PC-9 (cell line): ENCODE results near the gene SEL1L3. TPM values are rescaled to one million over a fixed set of nuclear protein-coding genes. Genes with fewer than 3 reads are reported as not detected.

Experiments
- BruUV-seq: library from RNA; stranded (reverse); fragments of 400-500 nt; replicated peaks from 2 replicates; lab custom pipeline; 2021; lab: Mats Ljungman, UMichigan
- CTCF ChIA-PET: fragments of 300-600 bp; sonication (Branson Sonifier 250); formaldehyde crosslinking; loops from one replicate; lab custom pipeline; 2022; ENCODE audit warnings: antibody characterized with exemption; lab: Charles Lee
- POLR2A ChIA-PET: fragments of 300-600 bp; sonication (Branson Sonifier 250); formaldehyde crosslinking; loops from one replicate; lab custom pipeline; 2022; ENCODE audit warnings: antibody characterized with exemption; ENCODE audit not compliant: unreplicated experiment; lab: Charles Lee
- DNase-seq, 2 experiments: peaks; one replicate each; pipeline versions ENCODE4 v3.0.0 to v3.0.0-alpha.2; 2015 to 2022; ENCODE audit warnings: mixed read lengths in 1 of 2
- H2AFZ ChIP-seq: fragments of 200-600 bp; sonication (generic); 2 replicates; pipeline ENCODE4 v1.8.1; 2017; ENCODE audit warnings: antibody characterized with exemption
- H3F3A ChIP-seq: fragments of 200-600 bp; sonication (generic); 2 replicates; pipeline ENCODE4 v1.8.1; 2017; ENCODE audit warnings: antibody characterized with exemption, mild to moderate bottlenecking, low read depth; ENCODE audit not compliant: insufficient read depth
- H3K27ac ChIP-seq: fragments of 200-600 bp; sonication (generic); 2 replicates; pipeline ENCODE4 v1.6.1; 2016; ENCODE audit warnings: mixed run types
- H3K27me3 ChIP-seq: fragments of 200-600 bp; sonication (generic); 2 replicates; pipeline ENCODE4 v1.6.1; 2016; ENCODE audit warnings: low read depth, mixed run types; ENCODE audit not compliant: insufficient read depth
- H3K36me3 ChIP-seq: fragments of 200-600 bp; sonication (generic); 2 replicates; pipeline ENCODE4 v1.6.1; 2016; ENCODE audit warnings: low read depth, mixed run types
- H3K4me1 ChIP-seq: fragments of 200-600 bp; sonication (generic); replicated peaks from 2 replicates; pipeline ENCODE4 v1.6.1; 2016; ENCODE audit warnings: mixed run types; ENCODE audit not compliant: insufficient read depth
- H3K4me2 ChIP-seq: fragments of 200-600 bp; sonication (generic); 2 replicates; pipeline ENCODE4 v1.6.1; 2017; ENCODE audit warnings: mixed run types
- H3K4me3 ChIP-seq: fragments of 200-600 bp; sonication (generic); 2 replicates; pipeline ENCODE4 v1.6.1; 2016; ENCODE audit warnings: mixed run types
- H3K79me2 ChIP-seq: fragments of 200-600 bp; sonication (generic); 2 replicates; pipeline ENCODE4 v1.6.1; 2017; ENCODE audit warnings: low read depth, mixed run types
- H3K9me2 ChIP-seq: fragments of 200-600 bp; sonication (generic); 2 replicates; pipeline ENCODE4 v1.8.1; 2017; ENCODE audit warnings: mild to moderate bottlenecking; ENCODE audit not compliant: insufficient read depth
- H3K9me3 ChIP-seq: fragments of 200-600 bp; sonication (generic); 2 replicates; pipeline ENCODE4 v1.8.1; 2016; ENCODE audit warnings: low read depth; ENCODE audit not compliant: insufficient read depth
- H4K20me1 ChIP-seq: fragments of 200-600 bp; sonication (generic); 2 replicates; pipeline ENCODE4 v1.8.1; 2017; ENCODE audit not compliant: insufficient read depth
- CTCF ChIP-seq: fragments of 200-600 bp; sonication (generic); conservative IDR thresholded peaks from 2 replicates; pipeline ENCODE4 v1.6.1; 2017; ENCODE audit warnings: mixed run types, antibody characterized with exemption, mild to moderate bottlenecking, moderate library complexity
- EZH2 ChIP-seq: fragments of 200-600 bp; sonication (generic); IDR thresholded peaks from 2 replicates; pipeline ENCODE4 v1.8.0; 2017; ENCODE audit warnings: antibody characterized with exemption, low read depth
- intact Hi-C: fragments of 100-400 bp; cut with micrococcal nuclease; formaldehyde crosslinking; loops from one replicate; pipeline ENCODE4 v1.10.0; 2022; ENCODE audit not compliant: unreplicated experiment
- total RNA-seq: library from RNA; stranded (reverse); gene quantifications from 2 replicates; pipeline ENCODE4 v1.2.3, GENCODE V29; 2021

Gene SEL1L3
- total RNA-seq, 1 experiment from 2014 or later = 79.2 TPM

DNA sequence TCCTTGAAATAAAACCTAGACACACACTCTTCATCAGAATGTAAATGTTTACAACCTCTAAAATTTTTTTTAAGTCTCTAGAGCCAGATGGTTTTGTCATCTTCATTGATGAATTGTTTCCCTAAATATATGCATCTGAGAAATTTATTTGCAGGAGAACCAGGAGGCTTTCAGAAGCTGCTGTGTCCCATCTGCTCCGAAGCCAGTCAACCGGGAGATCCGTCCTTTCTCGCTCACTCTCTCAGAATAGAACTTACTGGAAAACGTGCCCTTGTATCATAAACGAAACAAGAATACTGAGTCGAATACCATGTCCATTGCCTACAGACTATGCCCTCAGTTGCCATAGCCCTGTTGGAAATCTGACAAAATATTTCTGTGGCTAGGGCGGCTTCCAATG, 103.7 kb downstream of the SEL1L3 start:
- TF ChIP-seq CTCF (no peak), EZH2 (no peak)
- Histone ChIP-seq H3K9me2 (no peaks in the 10 kb centered on the region), H3K9me3 (no peaks in the 10 kb centered on the region), H3K4me3 (no peak overlapping the region), H3K4me1 (no peaks in the 10 kb centered on the region), H3K36me3 (0 out of 2 replicates have a peak, but pooled peaks cover 3% of the 10 kb centered on the region), H3F3A (no peaks in the 10 kb centered on the region), H4K20me1 (no peaks in the 10 kb centered on the region), H3K79me2 (no peaks in the 10 kb centered on the region), H3K27ac (no peak overlapping the region), H2AFZ (no peak overlapping the region), H3K27me3 (no peaks in the 10 kb centered on the region), H3K4me2 (no peak overlapping the region)
- intact Hi-C loops = no loop called here
- ChIA-PET POLR2A (no interaction called here), CTCF (no interaction called here)
- BruUV-seq = no TSS peak
- DNase-seq = no peak

GRCh38 chr4:25757452-25757851, 105.3 kb downstream of the SEL1L3 start:
- Histone ChIP-seq H4K20me1 (no peaks in the 10 kb centered on the region), H3F3A (no peaks in the 10 kb centered on the region), H3K4me2 (no peak overlapping the region), H3K36me3 (0 out of 2 replicates have a peak, but pooled peaks cover 3% of the 10 kb centered on the region), H3K4me3 (no peak overlapping the region), H2AFZ (no peak overlapping the region), H3K27ac (no peak overlapping the region), H3K9me3 (no peaks in the 10 kb centered on the region), H3K27me3 (no peaks in the 10 kb centered on the region), H3K79me2 (no peaks in the 10 kb centered on the region), H3K9me2 (no peaks in the 10 kb centered on the region), H3K4me1 (no peaks in the 10 kb centered on the region)
- BruUV-seq = no TSS peak
- intact Hi-C loops = no loop called here
- DNase-seq = no peak
- ChIA-PET CTCF (no interaction called here), POLR2A (no interaction called here)
- no peak for TF ChIP-seq CTCF
- TF ChIP-seq EZH2 = no peak

DNA sequence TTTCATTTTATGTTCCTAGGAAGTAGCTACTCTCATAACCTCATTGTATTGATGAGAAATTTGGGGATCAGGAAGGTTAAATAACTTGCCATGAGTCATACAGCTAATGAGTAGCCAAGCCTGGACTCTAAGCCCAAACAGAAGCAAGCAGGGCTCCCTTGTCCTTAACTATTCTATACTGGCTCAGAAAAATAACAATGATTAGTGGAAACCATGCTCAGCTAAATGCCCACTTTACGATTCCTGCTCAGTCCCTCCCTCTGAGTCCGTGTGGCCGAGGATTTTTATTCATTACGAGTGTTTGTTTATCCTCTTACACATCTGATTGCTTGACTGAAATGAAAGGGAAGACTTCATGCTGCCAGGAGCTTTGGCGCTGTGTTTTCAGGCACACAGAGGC, 106.3 kb downstream of the SEL1L3 start:
- ChIA-PET POLR2A (interaction anchor here (0.7 kb wide), 2 partner anchors 63 to 1859 kb away, joined by 4 to 5 read pairs; no protein-coding TSS in a partner anchor), CTCF (no interaction called here)
- no peaks in the 10 kb centered on the region for H3K9me3 ChIP-seq
- intact Hi-C loops = no loop called here
- H3F3A ChIP-seq = no peaks in the 10 kb centered on the region
- H4K20me1 ChIP-seq = no peaks in the 10 kb centered on the region
- DNase-seq = no peak
- no peaks in the 10 kb centered on the region for H3K27me3 ChIP-seq
- H3K79me2 ChIP-seq = no peaks in the 10 kb centered on the region
- no TSS peak for BruUV-seq
- no peak overlapping the region for H3K4me3 ChIP-seq
- H3K36me3 ChIP-seq = 0 out of 2 replicates have a peak, but pooled peaks cover 3% of the 10 kb centered on the region
- no peak overlapping the region for H2AFZ ChIP-seq
- no peak overlapping the region for H3K4me2 ChIP-seq
- H3K9me2 ChIP-seq = no peaks in the 10 kb centered on the region
- no peaks in the 10 kb centered on the region for H3K4me1 ChIP-seq
- no peak for TF ChIP-seq EZH2
- no peak for TF ChIP-seq CTCF
- H3K27ac ChIP-seq = no peak overlapping the region
